Activated gamma-delta T cell treated with anti-CD3 and anti-CD28 coated beads, Interleukin-2, amount 50 U/mL, for 16 hours (primary cell): ENCODE results near the gene LSMEM2.
"Not testable (repeated sequence)": the region's sequence is repeated elsewhere in the genome, so short reads cannot be mapped to it uniquely, and the experiment has no call there.

Source experiments
- DNase-seq: peaks from one replicate; pipeline ENCODE4 v3.0.0-alpha.2; 2020; ENCODE audit warnings: low read depth

Gene LSMEM2

DNA sequence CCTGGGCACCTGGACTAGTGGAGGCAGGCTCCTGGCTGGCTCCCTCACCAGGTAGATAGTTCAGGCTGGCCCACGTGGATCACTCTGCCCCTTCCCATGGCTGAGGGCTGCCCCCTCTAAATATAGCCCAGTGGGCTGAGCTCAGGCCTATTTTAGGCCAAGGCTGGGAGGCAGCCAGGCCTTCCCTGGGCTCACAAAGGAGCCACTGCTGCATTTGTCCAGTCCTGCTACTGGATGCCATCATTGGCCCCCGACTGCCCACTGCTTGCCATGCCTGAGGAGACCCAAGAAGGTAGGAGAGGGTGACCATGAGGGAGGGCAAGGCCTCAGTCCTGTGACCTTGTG is at the start of gene LSMEM2:
LSMEM2 (plus strand) TSS at position 208 of the 345 bp plus-strand sequence; CDS start at position 235, 27 bp downstream.
- DNase-seq = no peak

DNA sequence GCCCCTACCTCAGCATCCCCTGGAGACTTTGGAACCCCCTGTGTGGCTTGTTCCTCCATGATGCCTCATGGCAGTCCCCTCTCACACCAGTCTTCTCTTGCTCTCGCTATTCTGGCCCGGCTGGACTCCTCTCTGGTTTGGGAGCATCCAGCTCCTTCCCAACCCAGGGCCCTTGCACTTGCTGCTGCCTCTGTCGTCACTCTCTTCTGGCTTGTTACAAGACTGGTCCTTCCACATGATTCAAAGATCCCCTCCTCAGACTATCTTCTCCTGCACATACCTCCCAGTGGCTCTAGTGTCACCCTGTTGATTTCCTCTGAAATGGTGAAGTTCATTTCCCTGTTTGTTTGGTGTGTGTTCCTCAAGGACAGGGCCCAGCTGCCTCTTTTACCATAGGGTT is 49.4 kb upstream of the LSMEM2 start:
- no peak for DNase-seq

DNA sequence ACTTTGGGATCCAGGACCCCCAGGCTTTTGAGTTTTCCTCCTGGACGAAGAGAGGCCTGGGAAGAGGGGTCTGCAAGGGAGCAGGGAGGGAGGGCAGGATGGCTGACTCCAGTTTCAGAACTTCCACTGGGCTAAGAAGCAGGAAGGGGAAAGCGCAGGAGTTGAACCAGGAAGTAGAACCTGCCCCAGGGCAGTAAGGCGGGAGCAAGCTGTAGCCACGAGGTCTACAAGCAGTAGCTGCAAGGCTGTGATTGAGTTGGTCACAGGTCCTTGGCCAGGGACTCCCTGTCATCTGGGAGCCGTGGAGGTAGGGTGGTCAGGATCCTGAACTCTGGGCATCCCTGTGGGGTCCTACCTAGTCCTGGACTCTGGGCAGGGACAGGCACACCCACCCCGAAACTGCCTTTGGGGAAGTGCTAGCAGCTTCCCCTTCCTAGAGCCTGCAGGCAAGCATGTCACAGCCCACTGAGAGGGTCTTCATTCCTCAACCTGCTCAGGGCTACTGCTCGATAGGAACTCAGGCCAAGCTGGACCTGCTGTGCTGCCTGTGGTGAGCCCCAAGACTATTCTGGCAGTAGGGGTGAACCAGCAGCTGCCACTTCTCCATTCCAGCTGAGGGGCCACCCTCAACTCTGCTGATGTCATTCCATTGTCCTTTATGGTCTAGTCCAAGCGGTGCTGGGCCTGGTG is 48.6 kb upstream of the LSMEM2 start:
- DNase-seq = no peak

DNA sequence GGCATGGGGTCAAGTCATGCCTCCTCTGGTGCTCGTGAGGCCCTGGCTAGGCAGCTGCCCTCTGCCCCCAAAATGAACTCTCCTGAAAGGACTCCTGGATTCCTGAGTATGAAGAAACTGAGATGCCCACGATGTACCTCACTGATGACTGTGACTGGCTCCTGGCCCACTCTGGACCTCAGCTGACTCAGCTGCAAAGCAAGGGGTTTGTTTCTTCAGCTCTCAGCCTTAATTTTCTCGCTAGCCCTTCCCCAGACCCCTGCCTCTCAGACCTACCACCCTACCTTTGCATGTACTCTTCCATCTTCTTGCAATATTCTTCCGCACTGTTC is 48.1 kb upstream of the LSMEM2 start:
- no peak for DNase-seq

DNA sequence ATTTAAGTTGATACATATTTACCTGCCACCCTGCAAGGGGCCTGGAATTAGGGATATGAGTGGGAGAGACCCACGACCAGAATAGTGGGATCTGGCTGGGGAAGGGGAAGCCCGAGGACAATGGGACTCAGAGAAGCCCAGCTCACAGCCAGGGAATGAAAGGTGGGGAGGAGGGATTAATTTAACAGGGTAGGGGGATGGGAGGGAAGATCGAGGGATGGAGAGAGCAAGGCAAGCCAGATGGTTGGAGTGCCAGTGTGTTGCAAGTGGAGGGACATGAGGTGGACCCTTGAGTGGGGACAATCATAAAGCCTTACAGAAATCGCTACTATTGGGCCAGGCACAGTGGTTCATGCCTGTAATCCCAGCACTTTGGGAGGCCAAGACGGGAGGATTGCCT is 47.3 kb upstream of the LSMEM2 start:
- no peak for DNase-seq

DNA sequence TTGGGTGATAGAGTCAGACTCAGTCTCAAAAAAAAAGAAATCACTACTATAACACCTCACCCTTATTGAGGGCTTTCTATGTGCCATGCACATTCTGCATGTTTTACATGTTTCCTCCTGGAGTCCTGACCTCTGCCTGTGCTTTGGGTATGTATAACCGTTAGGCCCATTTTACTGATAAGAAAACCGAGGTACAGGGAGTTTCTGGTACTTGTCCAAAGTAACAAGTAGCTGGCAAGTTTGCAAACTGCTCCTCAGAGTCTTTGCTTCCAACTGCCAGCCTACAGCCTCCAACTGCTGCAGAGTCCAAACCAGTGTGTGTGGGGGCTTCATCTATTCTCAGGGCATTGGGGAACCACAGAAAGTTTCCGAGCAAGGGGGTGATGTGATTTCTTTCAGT is 46.6 kb upstream of the LSMEM2 start:
- no peak for DNase-seq

DNA sequence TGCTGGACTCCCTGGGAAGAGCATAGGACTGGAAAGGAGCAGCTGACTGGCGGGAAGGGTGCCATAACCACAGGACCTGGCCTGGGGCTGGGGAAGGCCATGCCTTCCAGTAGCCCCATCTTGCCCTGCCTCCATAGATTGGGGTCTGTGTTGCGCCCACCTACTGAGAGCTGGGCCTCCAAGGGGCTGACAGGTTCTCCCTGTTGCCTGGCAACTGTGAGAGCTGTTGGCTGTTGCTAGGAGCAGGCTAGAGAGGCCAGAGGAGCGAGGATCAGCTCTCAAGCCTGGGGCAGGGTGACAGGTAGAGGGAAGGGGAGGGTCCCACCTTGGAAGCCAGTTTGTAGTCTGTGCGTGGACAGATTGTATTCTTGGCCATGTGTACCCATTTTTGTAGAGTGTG is 45.7 kb upstream of the LSMEM2 start:
- no peak for DNase-seq

DNA sequence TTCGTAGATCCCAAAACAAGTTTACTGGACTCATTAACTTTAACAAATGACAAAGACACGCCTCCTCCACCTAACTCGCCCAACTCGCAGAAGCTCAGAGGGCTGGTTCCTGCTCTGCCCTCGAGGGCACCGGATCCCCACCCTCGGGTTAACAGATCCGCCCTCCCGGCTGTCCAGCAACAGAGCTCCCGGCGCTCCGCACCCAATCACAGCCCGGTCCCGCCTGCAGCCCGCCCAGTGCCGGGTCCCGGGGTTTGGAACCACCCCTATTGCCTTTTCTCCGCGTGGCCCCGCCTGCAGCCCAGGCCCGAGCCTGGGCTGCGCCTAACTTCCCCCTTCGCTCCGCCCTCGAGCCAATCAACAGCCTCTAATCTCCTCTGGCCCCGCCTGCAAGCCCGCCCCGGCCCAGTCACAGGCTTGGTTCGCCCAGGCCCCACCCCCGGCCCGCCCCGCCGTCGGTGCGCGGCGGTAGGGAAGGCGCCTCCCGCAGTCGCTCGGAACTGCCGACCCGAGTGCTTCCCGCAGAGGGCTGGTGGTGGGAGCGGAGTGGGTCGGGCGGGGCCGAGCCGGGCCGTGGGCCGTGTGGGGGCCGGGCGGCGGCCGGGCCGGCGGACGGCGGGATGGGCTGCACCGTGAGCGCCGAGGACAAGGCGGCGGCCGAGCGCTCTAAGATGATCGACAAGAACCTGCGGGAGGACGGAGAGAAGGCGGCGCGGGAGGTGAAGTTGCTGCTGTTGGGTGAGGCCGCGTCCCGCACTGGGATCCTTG is 43.0 kb upstream of the LSMEM2 start, which contains the start of gene GNAI2:
GNAI2 (plus strand) TSS at position 489 of the 768 bp plus-strand sequence; CDS start at position 621, 132 bp downstream.
- DNase-seq = peak; percentile 98

DNA sequence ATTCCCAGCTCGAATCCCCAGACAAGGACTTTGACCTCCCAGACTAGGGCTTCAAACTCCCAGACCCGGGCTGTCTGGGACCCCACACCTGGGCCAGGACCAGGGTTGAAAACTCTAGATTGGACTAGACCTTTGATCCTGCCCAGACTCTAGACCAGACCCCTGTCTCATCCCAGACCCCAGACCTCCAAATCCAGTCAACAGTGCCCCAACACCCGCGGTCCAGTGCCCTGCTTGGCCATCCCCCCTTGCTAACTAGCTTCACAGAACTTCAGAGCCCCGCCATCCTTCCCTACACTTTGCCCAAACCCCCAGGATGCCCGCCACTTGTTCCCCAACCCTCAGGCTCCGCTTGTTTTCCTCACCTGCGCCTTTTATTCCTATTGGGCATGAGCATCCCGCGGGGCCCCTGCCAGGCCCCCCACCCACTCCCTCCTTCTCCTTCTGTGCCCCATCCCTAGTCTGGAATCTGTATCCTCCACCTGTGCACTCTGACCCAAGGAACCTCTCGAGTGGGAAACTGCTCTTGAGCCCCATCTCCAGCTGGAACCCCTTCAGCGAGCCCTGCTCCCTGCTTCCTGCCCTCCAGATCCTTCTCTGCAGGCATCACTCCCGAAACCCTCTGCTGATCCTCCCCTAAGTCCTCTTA is 42.3 kb upstream of the LSMEM2 start:
- no peak for DNase-seq

DNA sequence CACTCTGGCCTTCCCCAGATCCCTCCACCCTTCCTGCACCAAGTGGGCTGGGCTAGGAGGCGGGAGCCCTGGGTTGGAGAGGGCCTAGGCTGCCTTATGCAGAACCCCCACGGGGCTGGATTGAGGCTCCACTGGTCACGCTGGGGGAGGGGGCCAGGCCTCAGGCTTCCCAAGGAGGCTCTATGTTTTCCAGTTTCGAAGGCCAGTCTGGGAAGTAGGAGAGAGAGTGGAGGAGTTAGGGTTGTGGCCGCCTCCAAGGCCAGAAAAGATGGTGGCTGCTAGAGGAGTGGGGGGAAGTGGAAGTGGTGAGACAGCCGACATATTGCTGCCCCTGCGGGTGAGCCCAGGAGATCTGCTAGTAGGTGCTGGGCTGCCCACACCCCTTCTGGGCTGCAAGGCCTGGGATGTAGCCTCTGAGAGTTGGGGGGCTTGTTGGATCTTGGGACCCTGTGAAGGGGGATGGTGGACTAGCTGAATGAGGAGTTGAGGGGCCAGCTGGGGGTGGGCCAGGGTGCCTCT is 41.7 kb upstream of the LSMEM2 start:
- DNase-seq = no peak

DNA sequence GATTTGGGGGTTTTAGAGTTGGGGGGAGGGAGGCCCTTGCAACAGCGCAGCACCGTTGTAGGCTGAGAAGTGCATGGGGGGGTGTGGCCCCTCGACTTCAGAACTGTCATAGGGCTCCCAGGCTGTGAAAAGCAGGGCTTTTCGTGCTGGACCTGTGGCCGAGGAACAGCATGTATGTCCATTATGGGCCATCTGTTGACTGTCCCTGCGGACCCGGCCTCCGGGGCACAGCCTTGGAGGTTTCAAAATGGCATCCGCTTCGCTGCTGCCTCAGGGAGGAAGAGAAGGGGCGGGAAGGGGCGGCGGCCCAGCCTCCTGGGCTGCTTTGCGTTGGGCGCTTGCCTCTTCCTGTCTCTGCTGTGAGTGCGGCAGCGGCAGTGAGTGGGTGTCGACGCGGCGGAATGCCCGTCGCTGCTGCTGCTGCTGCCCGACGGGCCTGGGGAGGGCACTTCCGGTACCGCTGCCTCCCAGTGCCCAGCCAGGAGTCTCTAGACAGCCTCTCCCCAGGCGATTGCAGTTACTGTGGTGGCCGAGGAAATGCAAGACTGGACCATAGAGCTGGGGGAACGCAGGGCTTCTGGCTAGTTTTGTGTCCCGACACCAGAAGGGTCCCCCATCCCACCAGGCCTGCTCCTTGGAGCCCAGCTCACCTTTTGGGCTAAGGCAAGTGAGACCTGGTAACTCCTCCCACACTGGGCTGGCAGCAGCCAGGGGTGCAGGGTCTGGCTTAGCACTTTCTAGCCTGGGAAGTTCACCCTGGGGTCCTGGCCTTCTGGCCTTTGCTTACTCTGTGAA is 40.9 kb upstream of the LSMEM2 start:
- DNase-seq = peak; percentile 83

DNA sequence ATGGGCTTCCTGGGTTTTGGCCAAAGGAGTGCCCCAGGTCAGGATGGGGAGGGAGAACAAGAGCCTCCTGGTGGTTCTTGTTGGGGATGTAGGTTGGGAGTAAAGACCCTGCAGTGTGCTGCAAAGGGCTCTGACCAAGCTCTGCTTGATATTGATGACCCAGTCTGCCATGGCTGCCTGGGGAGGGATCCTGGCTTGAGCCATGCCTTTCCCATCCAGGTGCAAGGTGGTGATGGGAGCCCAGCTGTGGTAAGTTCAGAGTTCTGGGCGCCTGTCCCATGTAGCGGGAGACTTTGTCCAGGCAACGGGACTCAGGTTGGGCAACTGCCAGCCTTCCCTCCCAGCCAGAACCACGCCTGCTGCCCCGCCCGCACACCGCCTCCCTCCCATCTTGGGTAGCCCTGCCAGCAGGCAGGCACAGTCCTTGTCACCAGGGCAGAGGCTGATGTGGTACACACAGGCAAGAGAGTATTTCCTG is 40.3 kb upstream of the LSMEM2 start:
- no peak for DNase-seq

DNA sequence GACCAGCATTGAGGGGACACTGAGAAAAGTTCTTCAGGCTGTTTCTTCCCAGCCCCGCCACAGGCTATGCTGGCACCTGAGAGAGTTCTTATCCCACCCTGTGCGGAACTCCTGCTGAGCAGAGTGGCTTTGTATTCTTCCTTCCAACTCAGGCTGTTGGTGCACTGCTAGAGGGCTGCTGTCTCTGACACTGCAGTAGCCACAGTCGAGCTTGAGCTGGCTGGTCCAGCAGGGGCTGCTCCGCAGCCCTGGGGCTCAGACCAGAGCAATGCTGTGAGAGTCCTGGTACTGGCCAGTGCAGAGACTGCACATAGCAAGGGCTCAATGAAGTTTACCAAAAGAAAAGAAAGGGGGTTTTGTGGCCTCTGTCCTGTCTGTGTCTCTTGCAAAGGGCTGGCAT is 39.2 kb upstream of the LSMEM2 start:
- no peak for DNase-seq

DNA sequence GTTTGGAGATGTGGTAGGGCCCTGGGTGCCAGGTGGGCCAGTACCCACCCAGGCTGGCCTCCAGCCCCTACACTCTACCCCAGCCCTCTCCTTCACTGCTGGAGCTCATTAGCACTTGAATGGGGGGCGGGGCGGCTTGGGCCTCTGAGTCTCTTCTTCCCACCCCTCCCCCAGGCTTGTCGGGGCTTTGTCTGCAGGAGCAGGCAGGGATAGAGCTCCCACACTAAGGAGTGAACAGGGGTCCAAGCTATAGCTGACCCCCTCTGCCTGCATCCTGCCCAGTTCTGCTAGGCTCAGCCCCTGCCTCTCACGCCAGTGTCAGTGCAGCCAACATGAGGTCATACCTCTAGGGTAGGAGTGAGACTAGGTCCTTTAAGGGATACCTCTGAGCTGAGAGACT is 37.7 kb upstream of the LSMEM2 start:
- no peak for DNase-seq

DNA sequence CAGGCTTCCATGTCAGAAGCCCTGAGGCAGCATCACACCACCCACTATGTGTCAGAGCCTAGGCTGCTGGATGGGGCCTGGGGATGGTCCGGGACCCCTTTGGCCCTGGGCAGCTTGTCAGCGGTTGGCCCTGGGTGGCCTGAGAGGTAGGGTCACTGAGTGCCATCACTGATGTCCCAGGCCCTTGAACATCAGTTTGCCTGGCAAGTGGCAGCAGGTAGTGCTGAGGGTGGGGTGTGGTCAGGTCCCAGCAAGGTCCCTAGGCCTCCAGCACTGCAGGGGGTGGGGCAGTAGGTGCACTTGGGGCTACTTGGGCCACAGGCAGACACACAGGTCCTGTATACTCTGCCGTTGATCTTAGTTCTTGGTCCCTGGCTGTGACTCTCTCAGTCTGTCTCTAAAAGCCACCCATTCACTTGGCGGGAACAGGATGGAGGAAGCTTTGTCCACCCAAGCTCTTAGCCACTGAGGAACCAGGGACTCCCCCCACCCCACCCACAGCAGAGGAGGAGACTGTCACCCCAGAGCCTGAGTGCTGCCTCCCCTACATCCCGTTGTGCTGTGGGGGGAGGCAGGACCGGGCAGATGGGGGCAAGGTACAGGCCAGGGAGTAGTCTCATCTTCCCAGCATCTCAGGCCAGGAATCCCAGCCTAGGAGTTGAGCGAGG is 37.0 kb upstream of the LSMEM2 start:
- no peak for DNase-seq

DNA sequence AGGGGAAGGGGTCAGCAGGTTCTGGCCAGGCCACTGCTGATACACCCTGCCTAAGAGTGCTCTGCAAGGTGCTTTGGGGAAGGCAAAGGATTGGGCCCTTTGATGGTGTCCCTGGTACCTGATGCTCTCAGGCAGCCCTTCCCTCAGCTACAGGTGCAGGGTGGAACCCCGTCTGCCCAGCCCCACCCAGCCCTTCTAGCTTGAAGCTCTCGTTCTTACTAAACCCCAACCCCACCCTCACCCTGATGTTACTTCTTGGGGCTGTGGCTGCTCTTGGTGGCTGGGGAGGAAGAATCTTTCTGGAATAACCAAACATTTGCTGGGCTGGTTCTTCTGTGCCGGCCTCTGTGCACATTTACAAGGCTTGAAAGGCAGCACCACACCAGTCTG is 36.5 kb upstream of the LSMEM2 start:
- no peak for DNase-seq

DNA sequence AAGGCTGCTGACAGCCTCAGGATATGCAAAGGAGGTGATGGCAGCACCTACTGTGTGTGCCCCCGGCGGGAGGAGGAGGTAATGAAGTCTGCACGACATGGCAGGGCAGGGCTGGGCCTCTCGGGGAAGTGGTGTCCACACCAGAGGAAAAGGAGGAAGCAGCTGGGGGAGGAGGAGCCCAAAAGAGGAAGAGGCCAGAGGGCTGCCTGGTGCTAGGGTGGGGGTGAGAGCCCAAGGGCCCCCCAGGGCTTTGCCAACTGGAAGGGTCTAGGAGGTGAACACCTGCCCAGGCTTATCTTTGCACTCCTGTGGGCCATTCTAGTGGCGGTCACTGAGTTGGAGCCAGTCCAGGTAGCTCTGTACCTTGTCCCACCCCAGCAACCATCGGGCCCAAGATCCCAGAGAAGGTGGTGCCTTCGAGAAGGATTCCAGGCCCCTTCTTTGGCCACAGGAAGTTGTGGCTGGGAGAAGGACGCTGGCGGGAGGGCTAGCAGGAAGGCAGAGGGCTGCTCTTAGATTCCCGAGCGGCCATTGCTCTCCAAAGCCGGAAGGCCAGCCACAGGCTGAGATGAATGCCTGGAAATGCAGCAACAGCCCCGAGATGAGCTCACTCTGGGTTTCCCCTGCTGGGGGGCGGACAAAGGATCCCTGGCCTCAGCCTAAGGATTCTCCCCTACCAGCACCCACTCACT is 35.9 kb upstream of the LSMEM2 start:
- no peak for DNase-seq

DNA sequence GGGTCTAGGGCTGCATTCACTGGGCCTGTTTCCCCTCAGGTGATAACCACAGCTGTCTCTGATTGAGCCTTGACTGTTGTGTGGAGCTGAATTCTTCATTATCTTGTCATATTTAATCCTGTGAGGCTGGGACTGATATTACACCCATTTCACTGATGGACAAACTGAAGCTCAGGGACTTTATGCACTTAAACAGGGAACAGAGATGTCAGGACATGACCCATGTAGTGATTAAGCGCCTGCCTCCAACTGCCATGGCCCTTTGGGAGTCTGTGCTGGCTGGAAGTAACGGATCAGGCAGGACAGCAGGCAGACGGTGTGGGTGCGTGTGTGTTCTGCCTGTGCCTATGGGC is 35.4 kb upstream of the LSMEM2 start:
- DNase-seq = no peak

DNA sequence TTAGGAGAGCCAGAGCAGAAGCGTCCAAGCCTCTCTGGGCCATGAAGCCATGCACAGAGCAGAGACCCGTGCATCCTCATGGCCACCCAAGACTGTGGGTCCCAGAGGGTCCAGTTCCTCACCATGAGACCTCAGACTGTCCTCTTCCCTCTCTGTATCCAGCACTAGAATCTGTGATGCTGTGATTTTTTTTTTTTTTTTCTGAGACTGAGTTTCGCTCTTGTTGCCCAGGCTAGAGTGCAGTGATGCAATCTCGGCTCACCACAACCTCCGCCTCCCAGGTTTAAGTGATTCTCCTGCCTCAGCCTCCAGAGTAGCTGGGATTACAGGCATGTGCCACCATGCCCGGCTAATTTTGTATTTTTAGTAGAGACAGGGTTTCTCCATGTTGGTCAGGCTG is 34.1 kb upstream of the LSMEM2 start:
- DNase-seq = not testable (repeated sequence)

DNA sequence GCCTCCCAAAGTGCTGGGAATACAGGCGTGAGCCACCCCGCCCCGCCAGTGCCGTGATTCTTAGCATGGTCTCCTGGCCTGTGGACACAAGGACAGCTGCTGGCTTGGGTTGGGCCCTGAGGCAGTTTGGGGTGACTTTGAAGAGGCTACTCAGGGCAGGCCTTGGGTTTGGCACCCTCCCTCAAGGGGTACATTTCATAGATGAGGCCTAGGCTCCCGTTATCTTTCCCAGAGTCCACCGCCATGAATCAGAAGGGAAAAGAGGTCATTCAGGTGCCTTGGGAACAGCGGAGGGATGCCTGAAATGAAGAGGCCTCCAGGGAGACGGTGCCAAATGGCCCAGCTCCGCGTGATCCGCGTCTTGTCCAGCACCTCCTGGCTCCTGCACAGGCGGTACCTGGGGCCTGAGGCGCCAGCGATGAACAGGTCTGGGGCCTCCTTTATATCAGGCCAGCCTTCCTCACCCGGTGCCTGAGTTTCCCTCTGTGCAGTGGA is 33.6 kb upstream of the LSMEM2 start:
- no peak for DNase-seq
